Neural cell (in vitro differentiated cells): ENCODE results near the gene PBX1. TPM values are rescaled to one million over a fixed set of nuclear protein-coding genes. Genes with fewer than 3 reads are reported as not detected.

Experiments
- H2AFZ ChIP-seq: fragments of 200-600, 300-800 bp; sonication (generic), shearing (Covaris generic); 2 replicates; pipeline ENCODE4 v1.6.0; 2014; ENCODE audit warnings: low read depth, mild to moderate bottlenecking, antibody characterized with exemption, low read length, moderate library complexity
- H3F3A ChIP-seq: fragments of 200-600 bp; shearing (Covaris generic); 2 replicates; pipeline ENCODE4 v1.6.1; 2016; ENCODE audit warnings: mild to moderate bottlenecking, moderate library complexity, mixed read lengths, antibody characterized with exemption, low read length; ENCODE audit not compliant: insufficient read depth, poor library complexity, severe bottlenecking
- H3K27ac ChIP-seq: fragments of 200-600, 300-800 bp; sonication (generic), shearing (Covaris generic); 2 replicates; pipeline ENCODE4 v1.5.1; 2014; ENCODE audit warnings: mild to moderate bottlenecking, low read length, moderate library complexity
- H3K27me3 ChIP-seq: fragments of 300-800, 200-600 bp; sonication (generic), shearing (Covaris generic); 2 replicates; pipeline ENCODE4 v1.6.0; 2014; ENCODE audit warnings: mild to moderate bottlenecking, low read depth, low read length, moderate library complexity; ENCODE audit not compliant: insufficient read depth
- H3K36me3 ChIP-seq: fragments of 300-800, 200-600 bp; sonication (generic), shearing (Covaris generic); 2 replicates; pipeline ENCODE4 v1.5.1; 2014; ENCODE audit warnings: mild to moderate bottlenecking, antibody characterized with exemption, low read length, moderate library complexity; ENCODE audit not compliant: insufficient read depth
- H3K4me2 ChIP-seq: fragments of 300-800, 200-600 bp; sonication (generic), shearing (Covaris generic); 2 replicates; pipeline ENCODE4 v1.6.0; 2014; ENCODE audit warnings: mild to moderate bottlenecking, low read length
- H3K4me3 ChIP-seq: fragments of 300-800, 200-600 bp; sonication (generic), shearing (Covaris generic); 2 replicates; pipeline ENCODE4 v1.5.1; 2014; ENCODE audit warnings: mild to moderate bottlenecking, low read length, moderate library complexity
- H3K79me2 ChIP-seq: fragments of 200-600 bp; shearing (Covaris generic); replicated peaks from 2 replicates; pipeline ENCODE4 v1.6.0; 2014; ENCODE audit warnings: mild to moderate bottlenecking, low read length, moderate library complexity; ENCODE audit not compliant: insufficient read depth
- H3K9ac ChIP-seq: fragments of 300-800, 200-600 bp; sonication (generic), shearing (Covaris generic); 2 replicates; pipeline ENCODE4 v1.6.1; 2016; ENCODE audit warnings: mild to moderate bottlenecking, low read length, mixed read lengths
- H3K9me2 ChIP-seq: fragments of 200-600 bp; shearing (Covaris generic); 2 replicates; pipeline ENCODE4 v1.6.1; 2016; ENCODE audit warnings: mild to moderate bottlenecking, low read length, mixed read lengths; ENCODE audit not compliant: insufficient read depth
- H3K9me3 ChIP-seq: fragments of 200-600, 300-800 bp; sonication (generic), shearing (Covaris generic); 2 replicates; pipeline ENCODE4 v1.6.1; 2016; ENCODE audit warnings: mild to moderate bottlenecking, mixed run types, low read length, moderate library complexity, mixed read lengths
- H4K20me1 ChIP-seq: fragments of 200-600 bp; shearing (Covaris generic); 2 replicates; pipeline ENCODE4 v1.6.1; 2016; ENCODE audit warnings: mild to moderate bottlenecking, mixed run types; ENCODE audit not compliant: insufficient read depth
- CTCF ChIP-seq: fragments of 450-650 bp; IDR thresholded peaks from 2 replicates; pipeline ENCODE4 v1.5.1; 2014; ENCODE audit warnings: antibody characterized with exemption, mild to moderate bottlenecking, moderate library complexity; ENCODE audit not compliant: poor library complexity, severe bottlenecking
- EP300 ChIP-seq: fragments of 450-650 bp; conservative IDR thresholded peaks from 2 replicates; pipeline ENCODE4 v1.6.1; 2014; ENCODE audit warnings: antibody characterized with exemption, mild to moderate bottlenecking, moderate library complexity; ENCODE audit not compliant: poor library complexity, severe bottlenecking
- EZH2 ChIP-seq: fragments of 200-600, 300-800 bp; shearing (Covaris generic), sonication (generic); IDR thresholded peaks from 2 replicates; pipeline ENCODE4 v1.6.1; 2014; ENCODE audit warnings: antibody characterized with exemption, low read length, borderline replicate concordance, mild to moderate bottlenecking; ENCODE audit not compliant: insufficient read depth, poor library complexity, severe bottlenecking
- MXI1 ChIP-seq: fragments of 450-650 bp; conservative IDR thresholded peaks from 2 replicates; pipeline ENCODE4 v1.6.1; 2014; ENCODE audit warnings: antibody characterized with exemption, mild to moderate bottlenecking; ENCODE audit not compliant: poor library complexity, severe bottlenecking
- POLR2AphosphoS5 ChIP-seq: IDR thresholded peaks from 2 replicates; pipeline ENCODE4 v1.6.1; 2012
- RAD21 ChIP-seq: fragments of 450-650 bp; conservative IDR thresholded peaks from 2 replicates; pipeline ENCODE4 v1.6.1; 2014; ENCODE audit warnings: antibody characterized with exemption, mild to moderate bottlenecking, moderate library complexity
- REST ChIP-seq: IDR thresholded peaks from 2 replicates; pipeline ENCODE4 v1.6.1; 2012; ENCODE audit warnings: borderline replicate concordance
- SMC3 ChIP-seq: fragments of 450-650 bp; conservative IDR thresholded peaks from 2 replicates; pipeline ENCODE4 v1.6.1; 2014; ENCODE audit warnings: antibody characterized with exemption, mild to moderate bottlenecking, moderate library complexity; ENCODE audit not compliant: poor library complexity
- TAF1 ChIP-seq: IDR thresholded peaks from 2 replicates; pipeline ENCODE4 v1.6.1; 2012; ENCODE audit warnings: low read depth
- polyA plus RNA-seq: library from polyadenylated mRNA; depleted of rRNA; stranded (reverse); fragments of >200 nt; gene quantifications from 2 replicates; pipeline ENCODE4 v1.2.3, GENCODE V29; 2014

Gene PBX1
- polyA plus RNA-seq, 1 donor from 2014 or later: 42.4 TPM

- Histone ChIP-seq H3K79me2 (peaks cover 61% of the 10 kb centered on the region), H3K36me3 (no peaks in the 10 kb centered on the region), H3K9me2 (no peaks in the 10 kb centered on the region), H3K9me3 (no peaks in the 10 kb centered on the region), H3K9ac (no peak overlapping the region), H2AFZ (no peak overlapping the region), H3K27ac (no peak overlapping the region), H3K4me2 (no peak overlapping the region), H3K27me3 (no peaks in the 10 kb centered on the region), H3F3A (no peaks in the 10 kb centered on the region), H4K20me1 (no peaks in the 10 kb centered on the region), H3K4me3 (no peak overlapping the region)
- TF ChIP-seq EP300 (no peak), SMC3 (no peak), EZH2 (no peak), RAD21 (no peak), CTCF (no peak), MXI1 (no peak), TAF1 (no peak)
Observed at GRCh38 chr1:164745736-164746135, 186.8 kb downstream of the PBX1 start.

- no peaks in the 10 kb centered on the region for H3K9me3 ChIP-seq
- no peaks in the 10 kb centered on the region for H4K20me1 ChIP-seq
- H3F3A ChIP-seq: no peaks in the 10 kb centered on the region
- H3K36me3 ChIP-seq: no peaks in the 10 kb centered on the region
- peaks cover 61% of the 10 kb centered on the region for H3K79me2 ChIP-seq
- no peaks in the 10 kb centered on the region for H3K9me2 ChIP-seq
- TF ChIP-seq CTCF (no peak), MXI1 (no peak), RAD21 (no peak), TAF1 (no peak), POLR2AphosphoS5 (no peak), SMC3 (no peak), REST (no peak), EZH2 (no peak), EP300 (no peak)
- H3K27ac ChIP-seq: no peak overlapping the region
- H2AFZ ChIP-seq: no peak overlapping the region
- no peaks in the 10 kb centered on the region for H3K27me3 ChIP-seq
- H3K4me3 ChIP-seq: no peak overlapping the region
- H3K4me2 ChIP-seq: no peak overlapping the region
- H3K9ac ChIP-seq: no peak overlapping the region
Observed at GRCh38 chr1:164746632-164747031, 187.6 kb downstream of the PBX1 start.
